Endometrium (tissue), 2 donors: ENCODE results near the gene PXMP4.

Source experiments
- FAIRE-seq: peaks from 2 replicates; lab custom pipeline; 2012; peaks lifted over from hg19 to GRCh38; lab: Jason Lieb, UNC
- donor health status: control.
- donor health status: control.

Gene PXMP4

DNA sequence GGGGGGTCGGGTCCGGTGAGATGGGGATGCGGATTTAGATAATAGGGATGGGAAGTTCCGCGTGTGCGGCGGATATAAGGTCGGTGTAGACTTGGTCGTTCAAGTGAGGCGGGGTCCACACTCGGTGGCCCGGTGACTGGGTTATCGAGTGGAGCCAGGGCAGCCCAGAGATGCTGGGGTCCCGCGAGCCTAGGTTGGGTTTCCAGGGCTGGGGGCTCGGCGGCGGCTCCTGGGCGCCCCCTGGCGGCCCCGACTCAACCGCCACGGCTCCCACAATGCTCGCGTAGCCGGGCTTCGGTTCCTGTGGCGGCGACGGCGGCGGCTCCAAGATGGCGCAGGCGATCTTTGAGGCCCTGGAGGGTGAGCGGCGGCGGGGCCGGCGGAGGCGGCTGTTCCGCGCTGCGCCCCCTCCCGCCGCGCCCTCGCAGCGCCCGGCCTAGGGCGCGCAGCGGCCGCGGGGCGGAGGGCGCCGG, 11.6 kb upstream of the PXMP4 start, which contains the start of gene ZNF341:
Gene ZNF341, plus strand, starts transcription at position 304 of the 473 bp plus-strand sequence. Its CDS starts 26 bp downstream, at position 330.
- FAIRE-seq, result no peak

DNA sequence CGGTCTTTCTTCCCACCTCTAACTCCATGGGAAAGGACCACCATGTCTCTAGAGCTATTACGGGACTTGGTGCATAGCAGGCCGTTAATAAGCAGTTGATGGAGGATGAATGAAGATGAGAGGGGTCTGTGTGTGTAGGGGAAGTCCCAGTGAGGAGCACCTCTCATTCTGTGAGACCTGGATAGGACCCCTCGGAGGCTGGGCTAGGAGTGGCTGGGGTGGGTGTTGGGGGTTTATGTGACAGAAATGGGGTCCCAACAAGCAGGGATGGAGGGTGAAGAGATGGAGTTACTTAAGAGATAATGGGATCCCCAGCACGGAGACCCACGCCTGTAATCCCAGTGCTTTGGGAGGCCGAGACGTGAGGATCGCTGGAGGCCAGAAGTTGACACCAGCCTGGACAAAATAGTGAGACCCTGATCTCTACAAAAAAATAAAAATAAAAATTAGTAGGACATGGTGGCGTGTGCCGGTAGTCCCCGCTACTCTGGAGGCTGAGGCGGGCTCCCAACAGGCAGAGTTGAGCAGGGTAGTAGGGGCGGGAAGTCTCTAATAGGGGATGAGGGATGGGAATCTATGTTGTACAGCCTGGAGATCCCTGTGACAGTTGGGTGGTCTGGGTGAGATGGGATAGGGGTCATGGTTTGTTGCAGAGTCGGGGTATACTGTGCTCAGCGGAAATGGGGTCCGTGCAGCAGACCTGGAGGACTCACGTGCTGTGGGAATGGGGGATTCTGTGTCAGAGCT, 11.0 kb upstream of the PXMP4 start:
- FAIRE-seq, result no peak

DNA sequence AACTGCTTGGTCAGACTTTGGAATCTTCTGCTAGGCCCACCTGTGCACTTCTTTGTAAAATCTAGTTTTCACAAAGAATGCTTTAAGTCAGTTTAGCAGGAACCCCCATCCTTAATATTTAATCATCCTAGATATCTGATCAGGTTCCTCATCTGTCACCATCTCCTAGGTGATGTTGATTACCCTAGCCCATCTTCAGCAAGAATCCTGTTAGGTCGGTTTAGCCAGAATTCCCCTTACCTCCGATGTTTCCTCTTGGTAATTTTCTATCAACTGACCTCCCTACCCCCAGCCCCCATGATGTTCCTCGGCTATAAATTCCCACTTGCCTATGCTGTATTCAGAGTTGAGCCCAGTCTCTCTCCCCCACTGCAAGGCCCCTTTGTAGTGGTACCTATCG, 9.0 kb upstream of the PXMP4 start:
- no peak for FAIRE-seq

DNA sequence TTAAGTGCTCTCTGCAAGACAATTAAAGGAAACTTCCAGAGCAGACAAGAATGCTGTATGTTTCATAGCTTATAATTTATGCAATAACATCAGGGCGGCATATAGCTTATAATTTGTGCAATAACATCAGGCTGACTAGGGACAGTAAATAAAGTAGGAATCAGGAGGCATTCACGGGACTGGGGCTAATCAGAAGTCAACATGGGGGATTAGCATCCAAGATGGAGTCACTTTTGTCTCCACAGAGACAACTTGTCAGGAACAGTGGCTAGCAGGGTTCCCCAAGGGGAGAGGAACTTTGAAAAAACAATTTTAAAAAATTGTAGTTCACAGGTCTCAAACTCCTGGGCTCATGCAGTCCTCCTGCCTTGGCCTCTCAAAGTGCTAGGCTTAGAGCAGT, 8.4 kb upstream of the PXMP4 start:
- FAIRE-seq, result no peak

DNA sequence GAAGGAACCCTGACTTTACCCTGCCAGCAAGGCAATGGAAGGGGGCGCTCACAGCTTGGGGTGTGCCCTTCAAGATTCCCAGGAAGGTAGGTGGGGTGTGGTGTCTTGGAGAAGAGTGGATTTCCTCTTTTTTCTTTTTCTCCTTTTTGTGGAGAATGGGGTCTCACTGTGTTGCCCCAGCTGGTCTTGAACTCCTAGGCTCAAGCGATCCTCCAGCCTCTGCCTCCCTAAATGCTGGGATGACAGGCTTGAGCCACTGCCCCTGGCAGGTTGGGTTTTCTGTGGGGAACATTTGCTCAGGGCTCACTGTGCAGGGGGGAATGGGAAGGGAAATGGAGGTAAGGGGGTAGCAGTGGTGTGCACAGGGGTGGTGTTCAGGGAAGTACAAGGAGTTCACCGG, 7.7 kb upstream of the PXMP4 start:
- no peak for FAIRE-seq

DNA sequence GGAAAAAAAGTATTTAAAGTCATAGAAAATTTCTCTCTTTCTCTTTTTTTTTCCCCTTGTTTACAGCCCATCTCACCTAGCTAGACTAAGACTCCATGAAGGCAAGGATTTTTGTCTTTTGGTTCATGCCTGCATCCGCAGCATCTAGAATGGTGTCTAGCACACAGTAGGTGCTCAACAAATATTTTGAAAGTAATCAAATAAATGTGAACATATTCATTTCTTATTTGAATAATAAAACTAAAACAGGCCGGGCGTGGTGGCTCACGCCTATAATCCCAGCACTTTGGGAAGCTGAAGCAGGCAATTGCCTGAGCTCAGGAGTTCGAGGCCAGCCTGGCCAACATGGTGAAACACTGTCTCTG, 7.0 kb upstream of the PXMP4 start:
- no peak for FAIRE-seq

DNA sequence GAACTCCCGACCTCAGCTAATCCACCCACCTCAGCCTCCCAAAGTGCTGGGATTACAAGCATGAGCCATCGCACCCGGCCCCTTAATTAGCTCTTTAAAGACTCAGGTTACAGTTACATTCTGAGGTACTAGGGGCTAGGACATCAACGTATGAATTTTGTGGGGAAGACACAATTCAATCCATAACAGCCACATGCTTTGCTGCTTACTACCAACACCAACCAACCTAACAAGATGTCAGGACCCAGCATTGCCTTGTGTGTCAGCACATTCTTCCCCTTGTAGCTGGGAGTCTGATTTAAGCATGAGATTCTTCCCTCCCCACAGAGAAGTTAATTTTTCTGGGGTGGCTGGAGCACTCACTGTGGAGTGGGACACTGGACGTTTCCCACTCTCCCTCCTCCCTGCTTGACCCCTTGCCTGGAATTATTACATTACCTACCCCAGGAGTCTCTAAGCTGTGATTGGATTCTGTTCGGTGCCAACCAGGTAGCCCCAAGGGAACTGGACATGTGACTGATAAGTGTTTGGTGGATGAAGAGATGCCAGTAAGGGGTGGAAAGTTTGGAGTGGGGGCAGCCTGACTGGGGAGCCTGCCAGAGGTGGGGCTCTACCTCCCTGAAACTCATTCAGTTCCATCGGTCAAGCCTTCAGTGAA, 5.6 kb upstream of the PXMP4 start:
- FAIRE-seq, result no peak

DNA sequence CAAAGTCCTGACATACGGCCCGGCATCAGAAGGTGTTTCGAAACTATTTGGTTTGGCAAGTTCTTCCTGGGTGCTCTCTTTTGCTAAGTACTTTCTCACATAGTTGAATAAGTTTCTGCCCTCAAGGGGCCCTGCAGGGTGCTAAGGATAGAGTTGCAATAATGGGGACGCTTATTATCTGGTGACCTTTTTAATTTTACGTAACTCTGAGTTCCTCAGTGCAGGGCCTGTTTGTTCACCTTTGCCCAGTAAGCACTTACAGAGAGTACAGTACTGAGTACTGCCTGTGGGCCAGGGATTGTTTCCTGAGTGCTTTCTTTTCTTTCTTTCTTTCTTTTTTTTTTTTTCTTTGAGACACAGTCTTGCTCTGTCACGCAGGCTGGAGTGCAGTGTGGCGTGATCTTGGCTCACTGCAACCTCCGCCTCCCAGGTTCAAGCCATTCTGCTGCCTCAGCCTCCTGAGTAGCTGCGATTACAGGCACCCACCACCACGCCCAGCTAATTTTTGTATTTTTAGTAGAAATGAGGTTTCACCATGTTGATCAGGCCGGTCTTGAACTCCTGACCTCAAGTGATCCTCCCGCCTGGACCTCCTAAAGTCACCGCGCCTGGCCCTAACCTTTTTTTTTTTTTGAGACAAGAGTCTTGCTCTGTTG, 4.5 kb upstream of the PXMP4 start:
- FAIRE-seq, result no peak

DNA sequence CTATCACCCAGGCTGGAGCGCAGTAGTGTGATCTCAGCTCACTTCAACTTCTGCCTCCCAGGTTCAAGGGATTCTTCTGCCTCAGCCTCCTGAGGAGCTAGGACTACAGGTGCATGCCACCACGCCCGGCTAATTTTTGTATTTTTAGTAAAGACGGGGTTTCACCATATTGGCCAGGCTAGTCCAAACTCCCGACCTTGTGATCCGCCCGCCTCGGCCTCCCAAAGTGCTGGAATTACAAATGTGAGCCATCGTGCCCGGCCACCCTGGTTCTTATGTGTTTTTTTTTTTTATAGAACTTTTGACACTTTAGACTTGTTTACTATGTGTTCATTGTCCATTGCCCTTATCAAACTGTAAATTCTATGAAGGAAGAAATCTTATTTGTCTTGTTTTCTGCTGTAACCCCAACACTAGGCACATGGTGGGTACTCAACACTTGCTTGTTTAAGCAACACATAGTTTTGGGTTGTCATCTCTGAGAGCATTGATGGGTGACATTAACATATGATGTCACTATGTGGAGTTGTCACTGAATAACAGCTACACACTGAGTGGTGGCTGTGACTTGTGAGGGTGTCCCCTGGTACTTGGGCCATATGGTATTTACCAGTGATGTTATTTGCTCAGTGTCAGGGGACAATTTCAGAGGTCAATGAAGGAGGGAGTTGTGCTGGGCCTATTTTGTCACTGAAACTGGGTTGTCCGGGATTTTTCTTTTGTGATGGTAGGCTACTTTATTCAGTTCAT, 1.5 kb upstream of the PXMP4 start:
- no peak for FAIRE-seq

DNA sequence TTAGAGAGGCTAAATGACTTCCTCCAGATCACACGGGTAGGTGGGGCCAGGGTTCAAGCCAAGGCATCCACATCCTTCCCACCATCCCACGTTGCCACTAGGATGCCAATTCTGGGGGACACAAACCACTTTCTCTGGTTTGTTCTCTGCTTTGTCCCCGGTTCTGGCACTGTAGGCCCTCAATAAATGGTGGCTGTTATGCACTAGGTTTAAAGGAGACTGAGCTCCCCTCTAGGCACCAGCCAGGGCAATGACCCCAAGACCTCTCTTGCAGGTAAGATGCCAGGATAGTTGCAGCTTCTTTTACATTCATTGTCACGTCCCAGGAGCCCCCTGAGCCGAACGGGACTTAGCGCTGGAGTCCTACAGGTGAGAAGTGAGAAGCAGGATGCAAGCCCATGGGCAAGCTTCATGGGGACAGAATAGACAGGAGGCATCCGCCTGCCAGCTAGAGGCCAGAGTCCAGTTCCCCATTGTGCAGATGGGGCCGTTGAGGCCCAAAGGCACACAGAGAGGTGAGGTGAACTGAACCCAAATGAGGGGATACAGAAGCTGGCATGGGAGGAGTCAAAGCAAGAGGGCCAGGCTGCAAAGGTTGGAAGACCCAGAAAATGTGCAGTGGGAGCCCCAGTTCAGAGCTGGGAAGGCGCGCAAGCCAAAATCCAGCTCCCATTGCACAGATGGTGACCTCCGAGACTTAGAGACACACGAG, 677 bp downstream of the PXMP4 start:
- FAIRE-seq, result no peak

DNA sequence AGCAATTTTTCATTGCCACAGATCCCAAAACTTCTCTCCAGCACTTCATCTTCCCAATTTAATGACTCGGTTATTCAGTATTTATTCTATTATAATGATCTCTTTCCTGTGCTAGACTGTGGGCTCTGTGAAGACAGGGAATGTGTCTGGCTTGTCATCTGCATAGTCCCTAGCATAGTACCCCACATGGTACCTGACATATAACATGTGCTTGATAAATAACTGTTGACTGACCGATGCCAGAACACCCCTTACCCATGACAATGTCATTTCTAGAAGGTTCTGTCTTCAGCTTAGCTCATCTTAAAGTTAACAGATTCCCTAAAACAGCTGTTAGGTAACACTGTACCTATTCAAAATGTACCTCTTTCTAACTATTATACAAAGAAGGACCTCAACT, 3.6 kb downstream of the PXMP4 start:
- FAIRE-seq, result no peak

DNA sequence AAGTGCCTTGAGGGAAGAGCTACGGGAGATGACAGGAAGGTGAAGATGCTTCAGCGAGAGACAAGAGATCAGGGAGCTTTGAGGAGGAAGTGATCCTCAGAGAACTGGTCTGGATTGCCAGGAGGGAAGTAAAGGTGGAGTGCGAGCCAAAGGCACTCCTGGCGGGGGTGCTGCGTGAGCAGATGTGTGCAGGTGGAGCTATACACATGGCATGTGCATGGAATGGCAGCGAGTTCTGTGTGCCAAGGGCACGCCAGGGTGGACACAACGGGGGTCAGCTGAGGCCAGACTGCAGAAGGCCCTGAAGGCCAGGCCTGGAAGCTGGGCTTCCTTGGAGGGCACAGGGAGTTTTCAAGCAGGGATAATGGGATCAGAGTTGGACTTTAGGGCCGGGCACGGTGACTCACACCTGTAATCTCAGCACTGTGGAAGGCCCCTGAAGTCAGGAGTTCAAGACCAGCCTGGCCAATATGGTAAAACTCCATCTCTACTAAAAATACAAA, 6.2 kb downstream of the PXMP4 start:
- no peak for FAIRE-seq

DNA sequence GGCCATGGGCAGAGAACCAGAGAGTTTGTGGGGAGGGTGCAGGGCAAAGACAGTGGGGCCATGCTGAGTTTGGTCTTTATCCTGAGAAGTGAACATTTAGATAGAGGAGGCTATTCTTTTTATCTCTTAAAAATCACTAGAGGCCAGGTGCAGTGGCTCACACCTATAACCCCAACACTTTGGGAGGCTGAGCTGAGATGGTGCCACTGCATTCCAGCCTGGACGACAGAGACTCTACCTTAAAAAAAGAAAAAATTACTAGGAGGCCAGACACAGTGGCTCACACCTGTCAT, 8.7 kb downstream of the PXMP4 start:
- FAIRE-seq, result no peak

DNA sequence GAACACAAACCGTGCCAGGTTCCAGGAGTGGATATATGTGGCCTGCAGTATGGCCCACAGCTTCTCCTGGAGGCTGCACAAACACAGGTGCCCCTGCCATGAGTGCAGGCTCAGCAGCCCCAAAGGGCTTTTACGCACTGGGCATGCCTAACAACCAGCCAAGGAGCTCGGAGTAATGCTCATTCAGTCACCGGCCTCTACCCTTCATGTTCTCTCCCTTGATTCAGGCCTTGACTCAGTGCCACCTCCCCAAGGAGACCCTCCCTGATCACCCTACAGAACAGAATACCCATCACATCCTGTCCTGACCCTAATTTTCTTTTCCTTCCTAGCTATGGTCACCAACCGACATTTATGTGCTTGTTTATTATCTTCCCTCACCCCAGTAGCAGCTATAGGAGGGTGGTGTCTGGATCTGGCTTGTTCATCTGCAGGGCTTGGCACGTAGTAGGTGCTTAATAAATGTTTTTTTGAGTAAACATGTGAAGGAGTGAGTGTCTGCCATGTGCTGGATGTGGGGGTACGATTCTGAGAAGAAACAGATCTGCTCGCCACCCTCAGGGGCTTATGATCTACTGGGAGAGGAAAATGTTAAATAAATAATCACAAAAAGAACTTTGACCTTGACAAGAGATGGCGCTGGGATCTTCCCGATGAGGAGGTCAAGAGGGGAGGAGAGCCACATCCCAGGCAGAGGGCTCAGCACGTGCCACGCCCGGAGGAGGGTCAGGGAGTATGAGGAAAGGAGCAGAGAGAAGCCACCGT, 9.2 kb downstream of the PXMP4 start:
- FAIRE-seq, result no peak

DNA sequence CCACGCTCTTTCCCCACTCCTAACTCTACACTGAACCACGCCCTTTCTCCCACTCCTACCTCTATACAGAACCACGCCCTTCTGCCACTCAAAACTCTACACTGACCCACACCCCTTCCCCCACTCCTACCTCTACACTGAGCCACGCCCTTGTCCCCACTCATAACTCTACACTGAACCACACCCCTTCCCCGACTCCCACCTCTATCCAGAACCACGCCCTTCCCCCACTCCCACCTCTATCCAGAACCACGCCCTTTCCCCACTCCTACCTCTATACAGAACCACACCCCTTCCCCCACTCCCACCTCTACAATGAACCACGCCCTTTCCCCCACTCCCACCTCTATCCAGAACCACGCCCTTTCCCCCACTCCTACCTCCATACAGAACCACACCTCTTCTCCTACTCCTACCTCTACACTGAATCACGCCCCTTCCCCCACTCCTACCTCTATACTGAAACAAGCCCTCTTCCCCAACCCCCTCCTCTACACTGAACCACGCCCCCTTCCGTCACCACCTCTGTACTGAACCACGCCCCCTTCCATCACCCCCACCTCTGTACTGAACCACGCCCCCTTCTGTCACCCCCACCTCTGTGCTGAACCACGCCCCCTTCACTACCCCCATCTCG, 10.1 kb downstream of the PXMP4 start:
- FAIRE-seq, result no peak

DNA sequence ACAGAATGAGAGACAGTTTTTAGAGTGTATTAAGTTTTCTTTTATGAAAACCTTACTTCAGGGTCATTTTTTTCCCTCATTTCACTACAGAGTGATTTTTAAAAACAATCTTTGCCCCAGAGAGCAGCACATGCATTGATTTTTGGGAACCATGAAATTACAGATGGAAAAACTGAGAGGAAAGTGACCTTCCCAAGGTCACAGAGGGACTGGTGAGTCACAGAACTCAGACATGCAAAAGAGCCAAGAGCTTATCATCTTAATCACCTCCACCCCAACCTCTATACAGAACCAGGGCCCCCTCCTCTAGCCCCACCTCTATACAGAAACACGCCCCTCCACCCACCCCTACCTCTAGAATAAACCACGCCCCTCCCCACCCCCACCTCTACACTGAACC, 10.7 kb downstream of the PXMP4 start:
- FAIRE-seq, result no peak

DNA sequence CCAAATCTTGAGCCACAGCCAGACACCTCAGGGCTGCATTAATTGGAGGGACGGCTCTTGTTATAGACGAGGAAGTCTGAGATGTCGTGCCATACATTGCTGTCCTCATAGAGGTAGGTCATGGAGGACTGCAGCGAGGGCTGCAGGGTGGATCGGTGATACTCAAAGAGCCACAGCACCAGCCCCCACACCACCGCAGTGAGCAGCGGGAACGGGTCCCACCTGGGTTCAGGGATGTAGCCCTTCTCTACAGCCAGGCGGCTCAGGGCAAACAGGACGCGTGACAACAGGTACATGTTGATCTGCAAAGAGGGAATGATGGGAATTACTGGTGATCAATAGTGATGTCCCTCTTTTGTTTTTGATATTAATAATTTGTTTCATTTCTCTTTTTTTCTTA, 12.4 kb downstream of the PXMP4 start:
- no peak for FAIRE-seq

DNA sequence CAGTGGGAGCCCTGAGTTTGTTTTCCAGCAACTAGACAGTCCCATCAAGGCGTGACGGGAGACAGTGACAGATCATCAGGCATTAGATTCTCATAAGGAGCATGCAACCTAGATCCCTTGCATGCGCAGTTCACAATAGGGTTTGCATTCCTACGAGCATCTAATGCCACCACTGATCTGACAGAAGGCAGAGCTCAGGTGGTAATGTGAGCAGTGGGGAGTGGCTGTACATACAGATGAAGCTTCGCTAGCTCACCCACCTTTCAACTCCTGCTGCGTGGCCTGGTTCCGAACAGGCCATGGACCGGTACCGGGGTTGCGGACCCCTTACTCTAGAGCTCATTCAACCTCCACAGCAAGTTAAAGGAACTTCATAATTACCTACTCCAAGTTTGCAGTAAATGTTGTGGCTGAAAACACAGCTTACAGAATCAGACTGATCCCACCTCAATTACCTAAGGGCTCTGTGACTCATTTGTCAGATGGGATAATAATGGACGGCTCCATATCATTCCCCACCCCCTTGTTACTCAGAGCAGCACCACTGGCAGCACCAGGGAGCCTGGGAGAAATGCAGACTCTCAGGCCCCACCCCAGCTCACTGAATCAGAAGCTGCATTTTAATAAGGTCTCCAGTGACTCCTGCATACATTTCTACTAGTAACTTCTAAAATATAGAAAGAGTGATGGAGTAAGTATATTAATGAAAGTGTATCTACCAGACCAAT, 15.7 kb downstream of the PXMP4 start:
- no peak for FAIRE-seq

DNA sequence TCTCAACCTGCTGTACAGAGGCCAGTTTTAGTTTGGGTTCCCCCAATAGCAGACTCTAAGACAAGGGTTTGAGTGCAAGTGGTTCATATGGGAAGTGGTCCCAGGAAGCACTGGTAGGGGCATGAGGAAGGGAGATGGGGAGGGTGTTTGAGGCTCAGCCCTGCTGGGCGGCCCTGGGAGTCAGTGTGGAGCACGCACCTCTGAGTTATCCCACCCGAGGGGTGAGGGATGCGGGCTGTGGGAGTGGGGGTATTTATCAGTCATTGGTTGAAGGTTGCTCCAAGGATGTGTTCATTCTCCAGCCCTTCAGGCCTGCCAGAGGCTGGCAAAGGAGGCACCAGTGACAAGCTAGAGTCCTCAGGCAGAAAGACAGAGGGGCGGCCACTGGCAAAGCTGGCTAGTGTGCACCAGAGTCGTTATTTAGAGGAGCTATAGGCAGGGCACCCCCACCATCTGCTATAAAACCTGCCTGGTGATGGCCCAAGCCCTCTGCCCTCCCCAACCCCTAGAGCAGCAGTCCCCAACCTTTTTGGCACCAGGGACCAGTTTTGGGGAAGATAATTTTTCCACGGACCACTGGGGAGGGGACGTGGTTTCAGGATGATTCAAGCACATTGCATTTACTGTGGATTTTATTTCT, 16.5 kb downstream of the PXMP4 start:
- no peak for FAIRE-seq

DNA sequence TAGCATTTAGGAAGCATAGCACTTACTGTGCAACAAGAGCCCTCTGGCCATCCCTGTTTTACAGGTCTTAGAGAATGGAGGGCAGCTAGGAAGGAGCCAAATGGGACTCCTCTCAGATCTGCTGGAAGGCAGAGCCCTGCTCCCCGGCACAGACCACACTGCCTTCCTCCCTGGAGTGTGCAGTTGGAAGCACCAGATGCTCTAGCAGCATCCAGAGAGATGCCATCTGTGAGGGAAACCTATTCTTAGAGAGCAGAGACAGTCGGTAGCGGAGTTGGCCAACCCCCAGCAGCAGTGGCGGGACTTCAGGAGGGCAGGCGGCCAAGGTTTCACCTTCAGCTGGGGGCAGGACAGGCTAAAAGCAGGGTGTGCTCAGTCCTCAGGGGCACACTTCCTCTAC, 17.2 kb downstream of the PXMP4 start:
- FAIRE-seq, result no peak
